ENCODE results near the gene PBX4. TPM values are rescaled to one million over a fixed set of nuclear protein-coding genes. Genes with fewer than 3 reads are reported as not detected.

PBX4 gene
- total and polyA plus RNA-seq, 2 experiments from 2014 or later = 3.2 to 4.3 TPM

- Histone ChIP-seq H4K20me1 (ENCODE audit: insufficient read depth, poor library complexity, severe bottlenecking) (no peaks in the 10 kb centered on the region), H3K9me3 (ENCODE audit: low read depth) (no peaks in the 10 kb centered on the region), H3K36me3 (replicated peaks; ENCODE audit: insufficient read depth, low read depth) (no peaks in the 10 kb centered on the region), H3K4me2 (no peak overlapping the region), H3K79me2 (no peaks in the 10 kb centered on the region), H3K27me3 (no peaks in the 10 kb centered on the region), H2AFZ (no peak overlapping the region), H3K9me2 (replicated peaks; ENCODE audit: insufficient read depth) (no peaks in the 10 kb centered on the region), H3K27ac (no peak overlapping the region), H3K4me3 (no peak overlapping the region), H3K4me1 (ENCODE audit: insufficient read depth) (no peaks in the 10 kb centered on the region)
- WGBS (ENCODE audit: low lambda C conversion rate, missing lambda C conversion rate) = 93% methylated on average over 11 of the region's 27 CpGs
- no peak for DNase-seq (ENCODE audit: low spot score)
- TF ChIP-seq EZH2phosphoT487 (IDR thresholded peaks at IDR 0.05; ENCODE audit: low read depth, severe bottlenecking, unreplicated experiment) (no peak), CTCF (IDR thresholded peaks at IDR 0.05; ENCODE audit: poor library complexity) (no peak), EZH2 (IDR thresholded peaks at IDR 0.05; ENCODE audit: borderline replicate concordance) (no peak)
Observed at GRCh38 chr19:19637186-19637522, 18.7 kb upstream of the PBX4 start.

- no peak for DNase-seq (ENCODE audit: low spot score)
- no peak overlapping the region for H3K27ac ChIP-seq
- no peaks in the 10 kb centered on the region for H4K20me1 ChIP-seq (ENCODE audit: insufficient read depth, poor library complexity, severe bottlenecking)
- H3K9me2 ChIP-seq (replicated peaks; ENCODE audit: insufficient read depth) = no peaks in the 10 kb centered on the region
- H3K36me3 ChIP-seq (replicated peaks; ENCODE audit: insufficient read depth, low read depth) = no peaks in the 10 kb centered on the region
- H3K9me3 ChIP-seq (ENCODE audit: low read depth) = no peaks in the 10 kb centered on the region
- H2AFZ ChIP-seq = no peak overlapping the region
- no peak overlapping the region for H3K4me3 ChIP-seq
- no peaks in the 10 kb centered on the region for H3K4me1 ChIP-seq (ENCODE audit: insufficient read depth)
- 97% methylated on average over 9 of the region's 9 CpGs for WGBS (ENCODE audit: low lambda C conversion rate, missing lambda C conversion rate)
- H3K27me3 ChIP-seq = no peaks in the 10 kb centered on the region
- no peak overlapping the region for H3K4me2 ChIP-seq
- no peaks in the 10 kb centered on the region for H3K79me2 ChIP-seq
- no peak for TF ChIP-seq CTCF (IDR thresholded peaks at IDR 0.05; ENCODE audit: poor library complexity)
- no peak for TF ChIP-seq EZH2 (IDR thresholded peaks at IDR 0.05; ENCODE audit: borderline replicate concordance)
- TF ChIP-seq EZH2phosphoT487 (IDR thresholded peaks at IDR 0.05; ENCODE audit: low read depth, severe bottlenecking, unreplicated experiment) = no peak
Observed at GRCh38 chr19:19636573-19637185, 18.2 kb upstream of the PBX4 start.

- H3K4me3 ChIP-seq = no peak overlapping the region
- DNase-seq (ENCODE audit: low spot score) = no peak
- H3K27ac ChIP-seq = no peak overlapping the region
- H2AFZ ChIP-seq = no peak overlapping the region
- H3K27me3 ChIP-seq = no peaks in the 10 kb centered on the region
- WGBS (ENCODE audit: low lambda C conversion rate, missing lambda C conversion rate) = over 99% methylated on average over 14 of the region's 14 CpGs
- H3K36me3 ChIP-seq (replicated peaks; ENCODE audit: insufficient read depth, low read depth) = no peaks in the 10 kb centered on the region
- no peaks in the 10 kb centered on the region for H3K79me2 ChIP-seq
- no peaks in the 10 kb centered on the region for H3K4me1 ChIP-seq (ENCODE audit: insufficient read depth)
- no peaks in the 10 kb centered on the region for H4K20me1 ChIP-seq (ENCODE audit: insufficient read depth, poor library complexity, severe bottlenecking)
- H3K9me3 ChIP-seq (ENCODE audit: low read depth) = no peaks in the 10 kb centered on the region
- no peaks in the 10 kb centered on the region for H3K9me2 ChIP-seq (replicated peaks; ENCODE audit: insufficient read depth)
- no peak overlapping the region for H3K4me2 ChIP-seq
- no peak for TF ChIP-seq EZH2phosphoT487 (IDR thresholded peaks at IDR 0.05; ENCODE audit: low read depth, severe bottlenecking, unreplicated experiment)
- TF ChIP-seq CTCF (IDR thresholded peaks at IDR 0.05; ENCODE audit: poor library complexity) = no peak
- no peak for TF ChIP-seq EZH2 (IDR thresholded peaks at IDR 0.05; ENCODE audit: borderline replicate concordance)
Observed at GRCh38 chr19:19635313-19635702, 16.8 kb upstream of the PBX4 start.

Measured in hepatocyte (in vitro differentiated cells).